ENCODE results near the gene RGS9BP. TPM values are rescaled to one million over a fixed set of nuclear protein-coding genes. Genes with fewer than 3 reads are reported as not detected.
"Not testable (repeated sequence)": the region's sequence is repeated elsewhere in the genome, so short reads cannot be mapped to it uniquely, and the experiment has no call there.

Gene RGS9BP
- total RNA-seq, 1 donor, result 0.36 TPM

- no peak overlapping the region for H3K4me3 ChIP-seq (ENCODE audit: low read depth, low read length)
- TF ChIP-seq CTCF (IDR thresholded peaks at IDR 0.05; ENCODE audit: insufficient read depth, low read length), result no peak
- DNase-seq (ENCODE audit: low read depth), result no peak
Measured at GRCh38 chr19:32686847-32687475, 11.3 kb downstream of the RGS9BP start.

- DNase-seq (ENCODE audit: low read depth), result no peak
- H3K4me3 ChIP-seq (ENCODE audit: low read depth, low read length), result no peak overlapping the region
- TF ChIP-seq CTCF (IDR thresholded peaks at IDR 0.05; ENCODE audit: insufficient read depth, low read length), result no peak
Measured at GRCh38 chr19:32687681-32688080, 12.0 kb downstream of the RGS9BP start.

GRCh38 chr19:32688311-32688710 lies 12.7 kb downstream of the RGS9BP start:
- peak; percentile 43 for DNase-seq (ENCODE audit: low read depth)
- no peak overlapping the region for H3K4me3 ChIP-seq (ENCODE audit: low read depth, low read length)
- TF ChIP-seq CTCF (IDR thresholded peaks at IDR 0.05; ENCODE audit: insufficient read depth, low read length), result no peak

- DNase-seq (ENCODE audit: low read depth), result peak; percentile 70
- TF ChIP-seq CTCF (IDR thresholded peaks at IDR 0.05; ENCODE audit: insufficient read depth, low read length), result no peak
- peak within 1 kb of the TSS; percentile 78 for H3K4me3 ChIP-seq (ENCODE audit: low read depth, low read length)
Measured at GRCh38 chr19:32691291-32691951, 15.8 kb downstream of the RGS9BP start, which contains the start of gene NUDT19. Gene NUDT19, plus strand, starts transcription at chr19:32691821. Its CDS starts 140 bp downstream, at chr19:32691961.

GRCh38 chr19:32691952-32692726 lies 16.5 kb downstream of the RGS9BP start:
- DNase-seq (ENCODE audit: low read depth), result peak; percentile 66
- H3K4me3 ChIP-seq (ENCODE audit: low read depth, low read length), result peak overlapping the region; percentile 78
- TF ChIP-seq CTCF (IDR thresholded peaks at IDR 0.05; ENCODE audit: insufficient read depth, low read length), result no peak

- peak; percentile 10 for DNase-seq (ENCODE audit: low read depth)
Measured at GRCh38 chr19:32692727-32693061, 17.0 kb downstream of the RGS9BP start.

GRCh38 chr19:32693151-32694108 lies 17.8 kb downstream of the RGS9BP start:
- H3K4me3 ChIP-seq (ENCODE audit: low read depth, low read length), result peak overlapping the region; percentile 78
- DNase-seq (ENCODE audit: low read depth), result not testable (repeated sequence)

More at GRCh38 chr19:32692727-32693061, 17.0 kb downstream of the RGS9BP start:
- no peak for TF ChIP-seq CTCF (IDR thresholded peaks at IDR 0.05; ENCODE audit: insufficient read depth, low read length)
- H3K4me3 ChIP-seq (ENCODE audit: low read depth, low read length), result peak overlapping the region; percentile 78

GRCh38 chr19:32694316-32694715 lies 18.7 kb downstream of the RGS9BP start:
- peak overlapping the region; percentile 40 for H3K4me3 ChIP-seq (ENCODE audit: low read depth, low read length)
- DNase-seq (ENCODE audit: low read depth), result not testable (repeated sequence)

GRCh38 chr19:32694851-32695250 lies 19.2 kb downstream of the RGS9BP start:
- not testable (repeated sequence) for H3K4me3 ChIP-seq (ENCODE audit: low read depth, low read length); DNase-seq (ENCODE audit: low read depth)

All from fibroblast of the aortic adventitia (primary cell).